ENCODE data around the gene CFAP53.

- no peak for TF ChIP-seq CTCF (IDR thresholded peaks at IDR 0.05; ENCODE audit: insufficient read depth, low read length)
- no peak for TF ChIP-seq REST (IDR thresholded peaks at IDR 0.05; ENCODE audit: insufficient replicate concordance, low read depth)
- TF ChIP-seq GABPA (IDR thresholded peaks at IDR 0.05; ENCODE audit: low read depth), result no peak
Observed at GRCh38 chr18:50192995-50193795, 73.1 kb downstream of the CFAP53 start.
